Parietal lobe (tissue), 1 donor: Measurements from ENCODE around the gene DCUN1D1. TPM values are rescaled to one million over a fixed set of nuclear protein-coding genes. Genes with fewer than 3 reads are reported as not detected.

Experiments
- total RNA-seq: library from RNA; depleted of rRNA; stranded (reverse); fragments of >200 nt; gene quantifications from one replicate; pipeline ENCODE4 v1.2.3, GENCODE V29; 2014

Gene DCUN1D1
- total RNA-seq, result 47.0 TPM

DNA sequence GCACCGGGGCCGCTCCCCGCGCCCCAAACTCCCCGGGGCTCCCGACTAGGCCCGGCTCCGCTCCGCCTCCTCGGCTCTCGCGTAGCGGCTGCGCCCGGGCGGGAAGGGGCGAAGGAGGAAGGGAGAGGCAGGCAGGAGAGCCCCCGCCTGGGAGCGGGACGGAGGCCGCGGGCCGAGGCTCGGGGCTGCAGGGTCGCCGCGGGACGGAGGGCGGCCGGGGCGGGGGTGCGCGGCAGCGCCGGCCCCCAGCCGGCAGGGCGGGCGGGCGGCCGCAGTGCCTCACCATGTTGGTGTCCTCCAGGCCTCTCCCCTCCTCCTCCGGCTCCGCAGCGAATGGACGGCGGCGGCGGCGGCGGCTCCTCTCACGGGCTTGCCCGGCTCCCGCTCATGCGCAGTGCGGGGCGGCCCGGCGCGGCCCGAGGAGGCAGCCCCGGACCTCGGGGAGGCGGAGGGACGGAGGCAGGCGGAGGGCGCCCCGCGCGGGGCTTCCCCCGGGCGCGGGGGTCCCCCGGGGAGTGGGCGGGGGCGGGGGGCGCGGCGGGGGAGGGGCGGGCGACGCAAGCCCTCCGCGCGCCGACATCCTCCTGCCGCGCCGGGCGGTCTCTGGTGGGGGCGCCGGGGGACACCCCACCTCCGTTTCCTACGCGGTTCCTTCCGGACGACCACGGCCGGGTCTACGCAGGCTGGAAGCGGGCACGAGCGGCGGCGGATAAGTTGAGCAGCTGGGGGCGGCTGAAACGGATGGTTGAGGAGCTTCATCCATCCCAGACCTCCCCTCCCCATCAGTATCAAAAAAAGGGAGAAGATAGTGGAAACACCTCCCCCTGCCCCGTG, at the start of gene DCUN1D1:
DCUN1D1 (minus strand) TSS at position 335 of the 834 bp plus-strand sequence; CDS start at position 286, 49 bp downstream.

Other genes starting within 250 kb of the DCUN1D1 start
- gene ATP11B, start 187.0 kb downstream of the DCUN1D1 start, total RNA-seq, result 125 TPM
- 43.5 TPM for gene MCCC1, start 119.0 kb upstream of the DCUN1D1 start, total RNA-seq
- gene LAMP3, start 182.2 kb upstream of the DCUN1D1 start, total RNA-seq, result not detected